GM10266 (cell line): ENCODE measurements around the gene FNDC3A.

Experiments used
- DNase-seq: peaks from one replicate; pipeline ENCODE4 v3.0.0; 2012; ENCODE audit errors: extremely low spot score
- CTCF ChIP-seq: IDR thresholded peaks from 2 replicates; pipeline ENCODE4 v1.5.1; 2012; ENCODE audit warnings: mild to moderate bottlenecking, low read depth; ENCODE audit not compliant: control insufficient read depth, insufficient read depth; ENCODE audit errors: missing control alignments

FNDC3A gene

DNA sequence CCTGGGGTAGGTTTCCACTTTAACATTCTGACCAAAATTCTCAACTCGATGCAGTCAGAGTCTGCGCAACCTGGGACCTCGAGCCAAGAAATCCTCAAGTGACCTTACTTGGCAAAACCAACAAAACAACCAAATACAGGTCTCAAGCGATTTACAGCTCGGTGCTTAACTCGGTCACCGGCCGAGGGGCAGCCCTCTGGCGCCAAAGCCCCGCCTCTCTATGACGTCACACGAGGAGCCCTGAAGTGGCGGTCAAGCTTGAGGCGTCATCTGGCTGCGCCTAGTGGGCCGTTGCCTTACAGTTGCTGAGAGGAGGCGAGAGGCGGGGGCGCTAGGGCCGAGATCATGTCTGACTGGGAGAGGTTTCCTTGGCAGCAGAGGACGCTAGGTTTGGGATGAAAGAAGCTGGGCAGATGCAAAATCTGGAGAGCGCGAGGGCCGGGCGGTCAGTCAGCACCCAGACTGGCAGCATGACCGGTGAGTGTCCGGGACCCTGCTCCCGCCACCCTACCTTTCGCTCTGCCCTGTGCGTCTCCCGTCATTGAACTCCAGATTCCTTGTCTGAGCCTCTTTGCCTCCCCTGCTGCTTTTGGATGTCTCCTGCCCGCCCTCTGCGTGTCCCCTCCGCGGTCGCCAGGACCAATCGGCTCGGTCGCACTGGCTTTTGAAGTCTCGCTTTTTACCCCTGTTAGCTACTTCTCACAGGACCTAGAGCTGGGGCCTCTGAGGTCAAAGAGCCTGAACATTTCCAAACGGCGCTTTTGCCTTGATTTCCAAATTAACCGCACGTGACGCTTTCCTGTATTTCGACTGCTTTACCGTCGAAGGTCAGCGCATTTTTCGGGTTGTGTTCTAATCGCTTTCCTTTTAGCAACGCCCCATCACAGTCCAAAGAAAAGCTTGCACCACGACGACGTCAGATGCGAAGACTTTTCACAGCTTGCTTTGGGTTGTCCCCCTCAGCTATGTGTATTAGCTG lies 272.2 kb downstream of the FNDC3A start, which contains the start of gene CDADC1:
Gene CDADC1, plus strand, starts transcription at position 283 of the 979 bp plus-strand sequence. Its CDS starts 113 bp downstream, at position 396.
- TF ChIP-seq CTCF = no peak
- peak; percentile 90 for DNase-seq

GRCh38 chr13:49248622-49249002 lies 272.9 kb downstream of the FNDC3A start:
- DNase-seq = no peak
- TF ChIP-seq CTCF = peak; percentile 16

- no peak for TF ChIP-seq CTCF
- no peak for DNase-seq
Measured at GRCh38 chr13:49251326-49251725, 275.6 kb downstream of the FNDC3A start.

GRCh38 chr13:49253310-49253709 lies 277.6 kb downstream of the FNDC3A start:
- no peak for TF ChIP-seq CTCF
- no peak for DNase-seq

GRCh38 chr13:49254007-49254406 lies 278.3 kb downstream of the FNDC3A start:
- no peak for TF ChIP-seq CTCF
- DNase-seq = no peak

DNA sequence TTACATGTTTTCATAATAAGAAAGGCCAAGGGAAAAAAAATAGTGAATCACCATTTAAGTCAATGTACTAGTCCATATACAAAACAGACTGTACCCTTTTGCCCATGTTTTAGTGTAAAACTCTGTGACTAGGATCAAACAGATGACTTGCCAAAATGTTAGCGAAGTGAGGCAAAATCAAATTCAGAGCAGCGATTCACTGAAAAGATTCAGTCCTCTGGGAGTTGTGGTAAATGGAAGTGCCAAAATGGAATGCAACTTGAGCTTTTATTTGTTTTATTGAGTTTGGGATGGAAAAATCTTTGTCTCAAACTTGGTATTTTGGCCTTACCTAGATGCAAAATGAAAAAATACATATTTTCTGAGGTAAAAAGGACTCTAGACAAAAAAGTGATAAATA lies 281.1 kb downstream of the FNDC3A start:
- TF ChIP-seq CTCF = no peak
- no peak for DNase-seq
